Astrocyte (in vitro differentiated cells and primary cell): ENCODE measurements around the gene LCN1.

Source experiments
- CTCF ChIP-seq: IDR thresholded peaks from 2 replicates; pipeline ENCODE4 v1.5.1; 2011; ENCODE audit warnings: low read depth, mild to moderate bottlenecking, inconsistent platforms, low read length, moderate library complexity; ENCODE audit not compliant: insufficient read depth
- EZH2 ChIP-seq: IDR thresholded peaks from 2 replicates; pipeline ENCODE4 v1.6.1; 2012; ENCODE audit warnings: mild to moderate bottlenecking, low read length, inconsistent platforms; ENCODE audit not compliant: insufficient read depth

GRCh38 chr9:135567311-135567710 is 46.1 kb downstream of the LCN1 start:
- TF ChIP-seq CTCF (no peak), EZH2 (no peak)
